Keratinocyte (primary cell): ENCODE data around the gene SIX3.

Experiments
- EZH2 ChIP-seq: IDR thresholded peaks from one replicate; pipeline ENCODE4 v1.6.1; 2012; ENCODE audit warnings: inconsistent platforms, mild to moderate bottlenecking, low read length, moderate library complexity
- TF ChIP-seq, protein P1 (sequence below), 3 experiments: IDR thresholded peaks in 1 of 3; conservative IDR thresholded peaks in 1 of 3; optimal IDR thresholded peaks in 1 of 3; 2 replicates in 2 of 3; 3 replicates in 1 of 3; pipeline versions ENCODE3 to v1.5.1; 2011; ENCODE audit warnings: low read length in 3 of 3, mild to moderate bottlenecking in 3 of 3, moderate library complexity in 2 of 3, control low read depth in 1 of 3, inconsistent platforms in 1 of 3; ENCODE audit not compliant: insufficient read depth in 2 of 3; ENCODE audit errors: extremely low read depth in 1 of 3

DNA sequence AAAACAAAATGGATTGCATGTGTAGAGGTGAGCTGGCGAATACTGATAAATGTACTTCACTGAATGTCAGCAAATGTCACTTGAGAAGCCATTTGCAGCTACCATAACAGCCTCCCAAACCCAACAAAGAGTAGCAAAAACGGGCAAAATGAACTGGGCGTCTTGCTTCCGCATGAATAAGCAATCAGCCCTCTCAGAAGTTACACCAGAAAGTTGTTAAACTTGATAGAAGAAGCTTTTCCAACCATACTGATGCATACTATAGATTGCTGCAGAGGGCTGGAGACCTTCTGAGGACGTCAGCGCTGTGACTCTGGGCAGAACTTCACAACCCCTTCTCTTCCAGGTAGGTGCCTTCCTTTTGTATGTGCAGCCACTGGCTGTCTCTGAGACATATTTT lies 18.7 kb upstream of the SIX3 start:
- TF ChIP-seq, protein P1, sequence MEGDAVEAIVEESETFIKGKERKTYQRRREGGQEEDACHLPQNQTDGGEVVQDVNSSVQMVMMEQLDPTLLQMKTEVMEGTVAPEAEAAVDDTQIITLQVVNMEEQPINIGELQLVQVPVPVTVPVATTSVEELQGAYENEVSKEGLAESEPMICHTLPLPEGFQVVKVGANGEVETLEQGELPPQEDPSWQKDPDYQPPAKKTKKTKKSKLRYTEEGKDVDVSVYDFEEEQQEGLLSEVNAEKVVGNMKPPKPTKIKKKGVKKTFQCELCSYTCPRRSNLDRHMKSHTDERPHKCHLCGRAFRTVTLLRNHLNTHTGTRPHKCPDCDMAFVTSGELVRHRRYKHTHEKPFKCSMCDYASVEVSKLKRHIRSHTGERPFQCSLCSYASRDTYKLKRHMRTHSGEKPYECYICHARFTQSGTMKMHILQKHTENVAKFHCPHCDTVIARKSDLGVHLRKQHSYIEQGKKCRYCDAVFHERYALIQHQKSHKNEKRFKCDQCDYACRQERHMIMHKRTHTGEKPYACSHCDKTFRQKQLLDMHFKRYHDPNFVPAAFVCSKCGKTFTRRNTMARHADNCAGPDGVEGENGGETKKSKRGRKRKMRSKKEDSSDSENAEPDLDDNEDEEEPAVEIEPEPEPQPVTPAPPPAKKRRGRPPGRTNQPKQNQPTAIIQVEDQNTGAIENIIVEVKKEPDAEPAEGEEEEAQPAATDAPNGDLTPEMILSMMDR (optimal IDR thresholded peaks at IDR 0.05 in 1 of 3, IDR thresholded peaks at IDR 0.05 in 1 of 3, conservative IDR thresholded peaks at IDR 0.05 in 1 of 3; ENCODE audit: extremely low read depth in 1 of 3, insufficient read depth in 2 of 3, low read length in 3 of 3) = no peak
- no peak for TF ChIP-seq EZH2
